GM12873 (cell line): ENCODE measurements around the gene PARD6B.

ENCODE experiments used
- CTCF ChIP-seq: IDR thresholded peaks from 2 replicates; pipeline ENCODE4 v1.5.1; 2012; ENCODE audit warnings: low read depth, mild to moderate bottlenecking, moderate library complexity, low read length, control low read depth; ENCODE audit not compliant: insufficient read depth; ENCODE audit errors: missing control alignments

PARD6B gene

GRCh38 chr20:50798650-50799049 is 67.3 kb downstream of the PARD6B start:
- TF ChIP-seq CTCF: no peak

DNA sequence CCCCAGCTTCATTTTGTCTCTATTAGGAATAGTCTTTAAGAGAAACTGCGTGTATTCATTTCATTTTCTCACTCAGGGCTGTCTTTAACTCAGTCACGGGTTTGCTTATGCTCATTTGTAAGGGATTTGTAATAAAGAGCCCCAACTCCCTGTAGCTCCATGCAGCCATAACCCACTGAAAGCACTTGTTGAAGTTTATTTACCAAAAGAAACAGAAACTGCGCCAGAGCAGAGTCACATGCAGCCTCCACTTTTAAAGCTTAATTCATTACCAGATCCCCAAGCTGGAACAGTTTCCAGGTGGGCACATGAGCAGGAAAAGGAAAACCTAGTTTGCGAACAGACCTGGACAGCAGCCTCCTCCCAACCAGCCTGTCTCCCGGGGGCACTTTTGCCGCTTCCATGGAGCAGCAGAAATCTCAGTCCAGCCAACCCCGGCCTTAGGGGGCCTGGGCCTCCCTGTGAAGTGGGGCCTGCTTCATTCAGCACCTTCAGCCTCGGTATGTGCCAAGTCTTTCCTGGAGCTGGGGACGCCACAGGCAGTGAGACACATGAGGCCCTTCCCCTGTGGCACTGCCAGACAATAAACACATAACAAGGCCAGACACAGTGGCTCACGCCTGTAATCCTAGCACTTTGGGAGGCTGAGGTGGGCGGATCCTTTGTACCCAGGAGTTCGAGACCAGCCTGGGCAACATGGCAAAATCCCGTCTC is 68.0 kb downstream of the PARD6B start:
- no peak for TF ChIP-seq CTCF

DNA sequence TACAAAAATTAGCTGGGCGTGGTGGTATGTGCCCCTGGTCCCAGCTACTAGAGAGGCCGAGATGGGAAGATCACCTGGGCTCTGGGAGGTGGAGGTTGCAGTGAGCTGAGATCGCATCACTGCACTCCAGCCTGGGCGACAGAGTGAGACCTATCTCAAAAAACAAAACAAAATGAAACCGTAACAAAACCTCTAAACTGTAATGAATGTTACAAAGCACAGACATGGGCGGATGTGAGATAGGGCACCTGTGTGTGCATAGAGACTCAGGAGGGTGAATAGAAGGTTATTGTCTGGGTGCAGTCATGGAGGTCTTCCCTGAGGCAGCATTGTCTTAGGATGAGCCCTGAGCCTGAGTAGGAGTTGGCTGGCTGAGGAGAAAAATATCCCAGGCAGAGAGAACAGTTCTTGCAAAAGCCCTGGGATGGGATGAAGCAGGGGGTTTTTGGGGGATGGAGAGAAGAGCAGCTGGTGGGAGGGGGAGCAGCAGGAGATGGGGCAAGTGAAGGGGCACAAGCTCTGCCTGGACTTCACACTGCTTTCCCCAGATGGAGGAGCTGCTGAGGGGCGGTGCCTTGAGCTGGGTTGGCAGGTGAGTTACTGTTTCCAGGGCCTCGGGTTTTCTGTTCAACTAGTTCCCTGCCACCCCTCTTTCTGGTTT is 68.6 kb downstream of the PARD6B start:
- no peak for TF ChIP-seq CTCF

DNA sequence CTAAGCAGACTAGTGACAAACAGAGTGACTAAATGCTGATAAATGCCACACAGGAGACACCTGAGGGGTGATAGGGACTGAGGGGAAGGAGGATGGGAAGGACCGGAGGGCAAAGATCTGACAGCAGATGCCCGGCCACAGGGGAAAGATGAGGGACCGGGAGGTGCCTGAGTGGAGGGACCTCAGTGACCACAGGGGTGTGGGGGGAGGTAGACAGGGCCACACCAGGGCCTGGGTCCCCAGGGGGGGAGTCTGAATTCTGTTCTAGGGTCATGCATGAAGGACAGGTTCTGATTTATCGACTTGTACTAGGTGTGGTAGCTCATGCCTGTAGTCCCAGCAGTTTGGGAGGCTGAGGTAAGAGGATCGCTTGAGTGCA is 70.4 kb downstream of the PARD6B start:
- TF ChIP-seq CTCF: no peak

DNA sequence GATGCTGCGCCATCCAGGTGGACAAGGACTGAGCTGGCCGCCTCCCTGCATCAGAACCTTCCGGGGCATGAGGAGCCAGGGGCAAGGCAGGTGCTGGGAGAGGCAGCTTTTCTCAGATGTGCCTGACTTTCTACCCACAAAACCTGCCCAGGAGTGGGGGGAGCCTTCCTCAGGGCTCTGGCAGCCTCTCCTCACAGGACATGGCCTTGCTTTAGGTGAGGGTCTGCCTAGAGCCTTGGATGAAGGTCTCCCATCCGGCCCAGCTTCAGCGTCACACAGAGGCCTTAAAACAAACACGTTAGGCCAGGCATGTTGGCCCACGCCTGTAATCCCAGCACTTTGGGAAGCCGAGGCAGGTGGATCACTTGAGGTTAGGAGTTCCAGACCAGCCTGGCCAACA is 70.9 kb downstream of the PARD6B start:
- TF ChIP-seq CTCF: no peak

DNA sequence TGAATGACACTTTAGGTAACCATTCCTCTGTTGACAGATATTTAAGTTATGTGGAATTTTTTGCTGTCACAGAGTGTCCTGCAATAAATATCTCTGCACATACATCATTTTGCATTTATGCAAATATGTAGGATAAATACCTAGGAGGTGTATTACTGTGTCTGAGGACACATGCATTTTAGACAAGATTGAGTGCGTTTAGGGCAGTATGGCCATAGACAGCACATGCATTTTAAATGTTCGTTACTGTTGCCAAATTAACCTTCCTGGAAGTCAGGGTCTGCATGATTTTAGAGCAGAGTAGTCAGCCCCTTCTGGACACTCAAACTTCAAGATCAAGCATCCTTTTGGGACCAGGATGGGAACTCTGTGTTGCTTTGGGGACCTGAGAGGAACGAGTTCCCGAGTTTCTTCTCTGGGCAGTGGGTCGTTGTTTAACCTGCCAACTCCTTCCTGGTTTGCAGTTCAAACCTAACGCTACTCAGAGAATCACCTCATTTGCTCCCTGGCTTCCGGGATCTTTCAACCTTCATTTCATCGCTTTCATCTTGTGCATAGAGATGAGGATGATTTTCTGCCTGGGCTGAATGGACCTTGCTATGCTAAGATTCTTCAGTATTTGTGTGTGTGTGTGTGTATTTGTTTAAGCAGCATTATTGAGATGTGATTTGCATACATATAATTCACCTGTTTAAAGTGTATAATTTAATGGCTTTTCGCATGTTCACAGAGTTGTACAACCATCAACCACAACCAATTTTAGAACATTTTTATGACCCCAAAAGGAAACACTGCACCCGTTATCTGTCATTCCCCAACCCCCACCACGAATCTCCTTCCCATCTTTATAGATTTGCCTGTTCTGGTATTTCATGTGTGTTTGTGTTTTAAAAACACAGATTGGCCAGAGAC is 73.3 kb downstream of the PARD6B start:
- no peak for TF ChIP-seq CTCF

- no peak for TF ChIP-seq CTCF
Observed at GRCh38 chr20:50805349-50805684, 73.9 kb downstream of the PARD6B start.
